ENCODE data around the gene LARGE1. TPM values are rescaled to one million over a fixed set of nuclear protein-coding genes. Genes with fewer than 3 reads are reported as not detected.

Gene LARGE1
- total and polyA plus RNA-seq, 7 donors = 14.9 to 91.6 (median 46.1) TPM

DNA sequence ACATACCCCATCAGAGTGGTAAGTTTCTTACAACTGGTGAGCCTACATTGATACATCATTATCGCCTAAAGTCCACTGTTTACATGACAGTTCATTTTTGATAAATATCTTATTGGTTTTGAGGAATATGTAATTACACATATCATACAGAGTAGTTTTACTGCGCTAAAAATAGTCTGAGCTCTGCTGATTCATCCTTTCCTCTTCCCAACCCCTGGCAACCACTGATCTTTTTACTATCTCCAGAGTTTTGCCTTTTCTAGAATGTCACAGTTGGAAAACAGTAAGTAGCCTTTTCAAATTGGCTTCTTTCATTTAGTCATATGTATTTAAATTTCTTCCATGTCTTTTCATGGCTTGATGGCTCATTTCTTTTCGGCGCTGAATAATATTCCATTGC is 112.8 kb downstream of the LARGE1 start:
- TF ChIP-seq, protein P1, sequence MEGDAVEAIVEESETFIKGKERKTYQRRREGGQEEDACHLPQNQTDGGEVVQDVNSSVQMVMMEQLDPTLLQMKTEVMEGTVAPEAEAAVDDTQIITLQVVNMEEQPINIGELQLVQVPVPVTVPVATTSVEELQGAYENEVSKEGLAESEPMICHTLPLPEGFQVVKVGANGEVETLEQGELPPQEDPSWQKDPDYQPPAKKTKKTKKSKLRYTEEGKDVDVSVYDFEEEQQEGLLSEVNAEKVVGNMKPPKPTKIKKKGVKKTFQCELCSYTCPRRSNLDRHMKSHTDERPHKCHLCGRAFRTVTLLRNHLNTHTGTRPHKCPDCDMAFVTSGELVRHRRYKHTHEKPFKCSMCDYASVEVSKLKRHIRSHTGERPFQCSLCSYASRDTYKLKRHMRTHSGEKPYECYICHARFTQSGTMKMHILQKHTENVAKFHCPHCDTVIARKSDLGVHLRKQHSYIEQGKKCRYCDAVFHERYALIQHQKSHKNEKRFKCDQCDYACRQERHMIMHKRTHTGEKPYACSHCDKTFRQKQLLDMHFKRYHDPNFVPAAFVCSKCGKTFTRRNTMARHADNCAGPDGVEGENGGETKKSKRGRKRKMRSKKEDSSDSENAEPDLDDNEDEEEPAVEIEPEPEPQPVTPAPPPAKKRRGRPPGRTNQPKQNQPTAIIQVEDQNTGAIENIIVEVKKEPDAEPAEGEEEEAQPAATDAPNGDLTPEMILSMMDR (IDR thresholded peaks at IDR 0.05) = no peak
- Histone ChIP-seq H3K27ac (no peak overlapping the region), H3K4me1 (peaks cover 24% of the 10 kb centered on the region), H3K36me3 (ENCODE audit: insufficient read depth in 1 of 2, low read depth in 1 of 2) (no peaks in the 10 kb centered on the region), H3K9me3 (no peaks in the 10 kb centered on the region), H3K27me3 (ENCODE audit: insufficient read depth in 3 of 3, low read length in 2 of 3) (no peaks in the 10 kb centered on the region), H3K4me3 (no peak overlapping the region)
- DNase-seq (no peak), ATAC-seq (peak in 2 of 4 donors; percentile 52 to 72)
- WGBS, 3 donors = 94 to 95% (median 95%) methylated on average over 4 of the region's 4 CpGs
- intact Hi-C loops (cut with DNase I) = no loop called here

- H3K4me3 ChIP-seq = no peak overlapping the region
- H3K36me3 ChIP-seq (ENCODE audit: insufficient read depth in 1 of 2, low read depth in 1 of 2) = no peaks in the 10 kb centered on the region
- intact Hi-C loops (cut with DNase I) = no loop called here
- no peak overlapping the region for H3K27ac ChIP-seq
- H3K9me3 ChIP-seq = no peaks in the 10 kb centered on the region
- TF ChIP-seq, protein P1 (IDR thresholded peaks at IDR 0.05) = no peak
- 26 to 54% (median 35%) methylated on average over 3 of the region's 3 CpGs for WGBS, 3 donors
- no peak for DNase-seq
- ATAC-seq = no peak
- H3K4me1 ChIP-seq = peaks cover 24% of the 10 kb centered on the region
- H3K27me3 ChIP-seq (ENCODE audit: insufficient read depth in 3 of 3, low read length in 2 of 3) = no peaks in the 10 kb centered on the region
Measured at GRCh38 chr22:33806191-33806590, 114.1 kb downstream of the LARGE1 start.

DNA sequence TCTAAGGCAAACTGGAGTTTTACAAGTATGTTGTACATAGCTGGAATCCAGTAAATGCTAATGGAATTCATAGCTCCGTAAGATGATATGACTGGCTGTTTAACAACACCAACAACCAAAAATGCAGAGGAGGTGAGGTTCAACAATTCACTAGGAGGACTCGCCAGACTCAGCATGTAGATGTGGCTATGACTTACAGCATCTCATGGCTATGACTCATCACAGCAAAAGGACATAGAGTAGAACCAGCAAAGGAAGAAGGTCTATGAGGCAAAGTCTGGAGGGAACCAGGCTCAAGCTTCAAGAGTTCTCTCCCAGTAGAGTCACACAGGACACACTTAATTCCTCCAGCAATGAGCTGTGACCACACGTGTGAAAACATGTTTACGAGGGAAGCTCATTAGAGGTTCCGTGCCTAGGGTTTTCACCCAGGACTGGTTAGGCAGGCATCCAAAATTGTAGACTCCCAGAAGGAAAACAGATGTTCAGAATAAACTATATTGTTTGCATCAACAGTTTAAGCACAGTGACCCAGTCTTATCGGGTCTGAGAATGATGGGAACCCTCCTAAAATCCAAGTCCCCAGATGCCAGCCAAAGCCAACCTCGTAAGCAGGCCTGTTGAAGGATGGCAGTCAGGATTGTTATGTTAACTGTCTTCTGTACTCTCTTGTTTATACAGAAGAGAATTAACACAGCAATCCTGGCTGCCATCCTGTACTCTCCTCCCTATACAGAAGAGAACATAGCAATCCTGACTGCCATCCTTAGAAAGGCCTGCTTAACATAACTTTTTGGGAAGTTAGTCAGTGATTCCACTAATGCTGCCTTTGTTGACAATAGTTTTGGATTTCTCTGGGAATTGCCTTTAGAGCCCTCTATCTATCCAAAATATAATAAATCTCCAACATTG is 116.6 kb downstream of the LARGE1 start:
- Histone ChIP-seq H3K36me3 (ENCODE audit: insufficient read depth in 1 of 2, low read depth in 1 of 2) (no peaks in the 10 kb centered on the region), H3K9me3 (no peaks in the 10 kb centered on the region), H3K4me1 (peaks cover 24% of the 10 kb centered on the region), H3K4me3 (no peak overlapping the region), H3K27me3 (ENCODE audit: insufficient read depth in 3 of 3, low read length in 2 of 3) (no peaks in the 10 kb centered on the region), H3K27ac (no peak overlapping the region)
- TF ChIP-seq, protein P1 (IDR thresholded peaks at IDR 0.05) = no peak
- intact Hi-C loops (cut with DNase I) = no loop called here
- WGBS, 3 donors = 56 to 67% (median 58%) methylated on average over 7 of the region's 7 CpGs
- peak; percentile 64 to 88 (median 76) for ATAC-seq
- no peak for DNase-seq

DNA sequence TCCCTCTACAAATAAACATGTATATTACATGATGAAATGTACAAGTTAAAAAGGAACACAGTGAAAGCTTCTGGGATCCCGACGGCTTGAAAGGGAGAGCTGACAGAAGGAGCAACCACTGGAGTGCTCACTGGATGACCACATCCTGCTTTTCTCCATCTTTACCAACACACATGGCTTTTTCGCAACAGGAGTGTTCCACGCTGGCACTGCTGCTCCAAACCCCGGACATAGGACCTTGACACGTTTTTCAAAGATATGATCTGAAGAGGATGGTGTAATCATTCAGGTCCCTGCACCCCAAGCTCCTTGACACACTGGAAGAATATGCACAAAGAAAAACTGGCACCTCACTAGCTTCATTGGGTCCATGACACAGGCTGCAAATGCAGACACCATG is 121.9 kb downstream of the LARGE1 start:
- Histone ChIP-seq H3K27me3 (ENCODE audit: insufficient read depth in 3 of 3, low read length in 2 of 3) (no peaks in the 10 kb centered on the region), H3K4me3 (no peak overlapping the region), H3K36me3 (ENCODE audit: insufficient read depth in 1 of 2, low read depth in 1 of 2) (no peaks in the 10 kb centered on the region), H3K27ac (no peak overlapping the region), H3K4me1 (peaks cover under 1% of the 10 kb centered on the region), H3K9me3 (no peaks in the 10 kb centered on the region)
- WGBS, 3 donors = 84 to 90% (median 85%) methylated on average over 6 of the region's 6 CpGs
- TF ChIP-seq, protein P1 (IDR thresholded peaks at IDR 0.05) = no peak
- intact Hi-C loops (cut with DNase I) = no loop called here
- DNase-seq (no peak), ATAC-seq (no peak)
